ENCODE measurements around the gene NOXA1.
"Not testable (repeated sequence)": the region's sequence is repeated elsewhere in the genome, so short reads cannot be mapped to it uniquely, and the experiment has no call there.

Gene NOXA1

DNA sequence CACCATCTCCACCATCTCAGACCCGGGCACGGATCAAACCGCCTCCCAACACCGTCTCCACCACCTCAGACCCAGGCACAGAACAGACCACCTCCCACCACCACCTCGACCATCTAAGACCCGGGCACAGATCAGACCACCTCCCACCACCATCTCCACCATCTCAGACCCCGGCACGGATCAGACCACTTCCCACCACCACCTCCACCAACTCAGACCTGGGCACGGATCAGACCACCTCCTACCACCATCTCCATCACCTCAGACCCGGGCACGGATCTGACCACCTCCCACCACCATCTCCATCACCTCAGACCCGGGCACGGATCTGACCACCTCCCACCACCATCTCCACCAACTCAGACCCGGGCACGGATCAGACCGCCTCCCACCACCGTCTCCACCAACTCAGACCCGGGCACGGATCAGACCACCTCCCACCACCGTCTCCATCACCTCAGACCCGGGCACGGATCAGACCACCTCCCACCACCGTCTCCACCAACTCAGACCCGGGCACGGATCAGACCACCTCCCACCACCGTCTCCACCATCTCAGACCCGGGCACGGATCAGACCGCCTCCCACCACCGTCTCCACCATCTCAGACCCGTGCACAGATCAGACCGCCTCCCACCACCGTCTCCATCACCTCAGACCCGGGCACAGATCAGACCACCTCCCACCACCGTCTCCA is 43.3 kb downstream of the NOXA1 start:
- not testable (repeated sequence) for DNase-seq

DNA sequence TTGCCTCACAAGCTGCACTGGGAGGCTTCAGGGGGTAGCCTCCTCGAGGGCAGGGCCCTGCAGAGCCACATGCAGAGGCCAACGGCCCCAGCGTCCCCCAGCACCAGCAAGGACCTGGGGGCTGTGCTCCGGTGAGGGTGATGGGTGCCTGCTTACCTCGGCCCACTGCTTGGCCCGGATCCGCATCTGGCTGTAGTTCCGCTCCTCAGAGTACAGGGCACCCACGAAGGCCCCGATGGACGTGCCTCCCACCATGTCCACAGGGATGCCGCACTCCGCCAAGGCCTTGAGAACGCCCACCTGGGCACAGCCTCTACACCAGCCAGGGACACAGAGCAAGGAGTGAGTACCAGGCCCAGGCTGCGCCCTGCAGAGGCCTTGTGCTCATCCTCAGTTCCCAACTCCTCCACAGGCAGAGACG is 44.0 kb downstream of the NOXA1 start:
- DNase-seq, result no peak

- no peak for DNase-seq
These were observed 44.7 kb downstream of the NOXA1 start for GRCh38 chr9:137467896-137468295.

GRCh38 chr9:137470785-137471184 is 47.6 kb downstream of the NOXA1 start:
- DNase-seq, result no peak

DNA sequence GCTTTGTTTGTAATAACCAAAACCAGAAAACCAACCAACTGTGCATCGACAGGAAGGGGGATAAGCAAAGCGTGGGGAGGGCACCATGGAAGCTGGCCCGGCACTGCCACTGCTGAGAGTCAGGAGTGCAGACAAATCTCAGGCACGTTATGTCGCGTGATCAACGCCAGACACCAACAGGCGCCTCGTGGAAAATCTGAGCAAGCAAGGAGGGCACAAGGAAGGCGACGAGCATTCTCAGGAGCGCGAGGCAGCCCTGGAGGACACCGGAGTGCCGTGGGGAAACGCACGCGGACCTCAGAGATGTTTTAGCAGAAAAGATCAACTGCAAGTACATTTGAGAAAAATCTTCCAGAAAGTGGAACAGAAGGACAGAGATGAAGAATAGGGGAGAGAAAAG is 51.1 kb downstream of the NOXA1 start:
- DNase-seq, result no peak

DNA sequence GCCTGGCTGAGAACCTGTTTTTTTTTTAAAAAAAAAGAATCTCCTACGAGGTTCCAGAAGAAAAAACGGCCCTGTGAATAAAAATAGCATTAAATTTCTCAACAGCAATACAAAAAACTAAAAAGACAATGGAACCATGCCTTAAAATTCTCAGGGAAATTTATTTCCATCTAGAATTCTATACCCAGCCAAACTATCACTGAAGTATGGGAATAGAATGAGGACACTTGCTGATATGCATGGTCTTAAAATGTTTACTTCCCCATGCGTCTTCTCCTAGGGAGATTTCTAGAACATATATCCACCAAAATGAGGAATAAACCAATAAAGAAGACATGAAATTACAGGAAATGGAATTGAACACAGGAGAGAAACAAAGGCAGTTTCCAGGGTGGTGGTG is 52.5 kb downstream of the NOXA1 start:
- no peak for DNase-seq

- no peak for DNase-seq
These were observed 53.7 kb downstream of the NOXA1 start for GRCh38 chr9:137476856-137477255.

GRCh38 chr9:137477778-137478612 is 54.8 kb downstream of the NOXA1 start:
- no peak for DNase-seq

- DNase-seq, result no peak
These were observed 55.4 kb downstream of the NOXA1 start for GRCh38 chr9:137478613-137478961.

- DNase-seq, result no peak
These were observed 56.0 kb downstream of the NOXA1 start for GRCh38 chr9:137478962-137479861.

DNA sequence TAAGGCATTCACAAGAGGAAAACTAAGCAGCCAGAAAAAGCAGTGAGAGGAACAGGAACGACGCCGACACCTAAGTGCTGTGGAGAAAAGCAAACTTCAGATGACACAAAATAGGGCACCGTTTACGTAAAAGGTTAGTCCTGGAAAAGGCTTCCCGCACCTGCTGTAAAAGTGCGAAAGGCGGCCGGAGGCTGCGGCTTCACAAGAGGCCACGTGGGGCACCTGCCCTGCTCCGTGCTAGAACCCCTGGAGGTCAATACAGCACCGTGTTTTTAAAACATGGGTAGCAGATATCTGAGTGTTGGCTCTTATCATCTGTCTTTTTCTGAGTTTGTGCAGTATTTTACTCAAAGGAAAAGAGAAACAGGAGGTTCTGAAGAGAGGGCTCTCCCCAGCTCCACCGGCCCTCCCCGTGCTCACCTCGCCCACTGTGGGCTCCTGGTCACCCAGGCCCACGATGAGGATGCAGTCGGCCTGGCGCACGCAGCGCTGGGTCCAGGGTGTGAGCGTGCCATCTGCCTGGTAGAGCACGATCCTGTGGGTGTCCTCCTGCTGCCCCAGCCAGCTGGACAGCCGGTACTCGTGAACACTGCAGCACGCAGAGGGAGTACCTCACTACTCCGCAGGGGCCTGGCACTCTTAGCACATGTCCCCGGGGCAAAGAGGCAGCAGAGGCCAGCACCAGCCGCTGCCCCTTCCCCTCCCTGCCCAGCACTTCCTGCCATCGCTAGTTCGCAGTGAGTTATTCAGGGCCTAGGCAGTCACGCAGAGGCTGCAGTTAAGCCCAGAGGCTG is 56.9 kb downstream of the NOXA1 start:
- no peak for DNase-seq

GRCh38 chr9:137480686-137481683 is 57.8 kb downstream of the NOXA1 start:
- DNase-seq, result no peak

DNA sequence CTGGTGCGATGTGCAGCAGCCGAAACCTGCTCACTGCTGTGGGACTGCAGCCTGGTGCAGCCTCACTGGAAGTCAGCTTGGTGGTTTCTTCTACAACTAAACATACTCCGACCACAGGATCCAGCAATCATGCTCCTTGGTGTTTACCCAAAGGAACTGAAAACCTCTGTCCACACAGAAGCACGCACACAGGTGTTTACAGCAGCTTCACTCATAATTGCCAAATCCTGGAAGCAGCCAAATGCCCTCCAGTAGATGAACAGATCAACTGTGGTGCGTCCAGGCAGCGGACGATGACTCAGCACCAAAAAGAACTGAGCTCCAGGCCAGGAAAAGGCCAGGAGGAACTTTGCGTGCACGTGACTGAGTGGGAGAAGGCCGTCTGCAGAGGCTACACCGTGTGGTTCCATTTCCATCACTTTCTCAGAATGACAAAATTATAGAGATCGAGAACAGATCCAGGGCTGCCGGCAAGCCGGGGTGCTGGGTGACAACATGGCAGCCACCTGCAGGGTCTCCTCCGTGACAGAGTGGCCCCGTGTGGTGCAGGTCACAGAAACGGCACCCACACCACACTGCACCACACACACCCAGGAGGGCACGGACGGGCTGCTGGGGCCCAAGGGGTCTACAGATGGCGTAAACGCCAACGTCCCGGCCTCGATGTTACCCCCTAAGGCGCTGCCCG is 59.0 kb downstream of the NOXA1 start:
- DNase-seq, result no peak
